ENCODE data around the gene PPP1R17. TPM values are rescaled to one million over a fixed set of nuclear protein-coding genes. Genes with fewer than 3 reads are reported as not detected.
A peak's percentile ranks its signal among the peaks of the same experiment; 100 is the strongest.

PPP1R17 gene
- total RNA-seq, 1 donor from 2014 or later = not detected

- DNase-seq = no peak
These were observed 15.3 kb downstream of the PPP1R17 start for GRCh38 chr7:31702354-31702753.

GRCh38 chr7:31705377-31705776 lies 18.4 kb downstream of the PPP1R17 start:
- DNase-seq = no peak

GRCh38 chr7:31707089-31707488 lies 20.1 kb downstream of the PPP1R17 start:
- DNase-seq = no peak

GRCh38 chr7:31710171-31710570 lies 23.2 kb downstream of the PPP1R17 start:
- no peak for DNase-seq

GRCh38 chr7:31716355-31716754 lies 29.3 kb downstream of the PPP1R17 start:
- DNase-seq = no peak

- DNase-seq = no peak
These were observed 33.4 kb downstream of the PPP1R17 start for GRCh38 chr7:31720366-31720765.

GRCh38 chr7:31724696-31725095 lies 37.7 kb downstream of the PPP1R17 start:
- peak; percentile 46 for DNase-seq

GRCh38 chr7:31729195-31729804 lies 42.3 kb downstream of the PPP1R17 start:
- no peak for DNase-seq

- DNase-seq = no peak
These were observed 47.4 kb downstream of the PPP1R17 start for GRCh38 chr7:31734456-31734855.

GRCh38 chr7:31735991-31736982 lies 49.3 kb downstream of the PPP1R17 start:
- DNase-seq = peak; percentile 79

- no peak for DNase-seq
These were observed 54.8 kb downstream of the PPP1R17 start for GRCh38 chr7:31741852-31742251.

- DNase-seq = peak; percentile 87
These were observed 57.4 kb downstream of the PPP1R17 start for GRCh38 chr7:31744294-31744874.

- no peak for DNase-seq
These were observed 60.5 kb downstream of the PPP1R17 start for GRCh38 chr7:31747553-31747952.

GRCh38 chr7:31748084-31748483 lies 61.1 kb downstream of the PPP1R17 start:
- no peak for DNase-seq

GRCh38 chr7:31751726-31752125 lies 64.7 kb downstream of the PPP1R17 start:
- no peak for DNase-seq

Other genes starting within 250 kb of the PPP1R17 start
- gene ITPRID1, start 173.1 kb upstream of the PPP1R17 start, total RNA-seq = not detected in 2 replicates